Measurements from ENCODE around the gene AQP12B.

AQP12B gene

DNA sequence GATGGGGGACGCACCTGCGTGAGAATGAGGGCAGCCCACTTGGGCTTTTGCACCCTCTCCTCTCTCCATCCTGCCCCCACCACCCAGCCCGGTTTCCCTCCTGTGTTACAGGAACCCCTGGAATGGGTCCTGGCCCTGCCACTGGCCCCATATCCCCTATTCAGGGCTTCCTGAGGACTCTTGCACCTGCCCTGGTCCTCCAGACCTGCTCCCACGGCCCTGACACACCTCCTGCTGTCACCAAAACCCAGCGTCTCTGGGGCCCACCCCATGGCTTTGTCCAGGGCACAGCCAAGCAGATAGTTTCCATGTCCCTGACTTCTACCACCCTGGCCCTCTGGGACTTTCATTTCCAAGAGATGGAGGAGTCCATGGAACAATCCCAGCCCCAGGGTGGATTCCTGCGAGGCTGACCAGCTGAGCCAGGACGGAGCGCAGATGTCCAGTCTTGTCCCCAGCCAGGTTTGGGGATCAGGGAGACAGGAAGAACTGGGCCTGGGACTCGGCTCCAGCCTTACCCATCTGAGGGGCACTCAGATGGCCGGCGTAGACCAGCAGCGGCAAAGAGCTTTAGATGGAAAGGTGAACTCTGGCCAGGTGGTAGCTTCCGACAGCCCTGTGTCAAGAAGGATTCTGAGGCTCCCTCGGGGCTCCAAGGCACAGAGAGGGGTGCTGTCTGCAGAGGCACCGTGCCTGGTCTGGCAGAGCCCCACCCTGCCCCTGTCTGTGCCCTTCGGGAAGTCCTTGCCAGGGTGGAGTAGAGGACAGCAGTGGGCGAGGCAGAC lies 45.4 kb downstream of the AQP12B start:
- CTCF ChIA-PET: no interaction called here
- no peak overlapping the region for H3K4me3 ChIP-seq (ENCODE audit: low read depth, low read length)
- no peak overlapping the region for H3K27ac ChIP-seq (ENCODE audit: extremely low read depth, low read depth, low read length)
- no peaks in the 10 kb centered on the region for H3K9me3 ChIP-seq (ENCODE audit: control insufficient read depth, insufficient read depth, low read depth, low read length)
- POLR2A ChIA-PET: no interaction called here
- H3K4me1 ChIP-seq (ENCODE audit: control insufficient read depth, insufficient read depth, low read length): no peaks in the 10 kb centered on the region
- TF ChIP-seq ZNF324 (tag by site-specific recombination; IDR thresholded peaks at IDR 0.05) (no peak), HOXC10 (CRISPR knock-in tag; IDR thresholded peaks at IDR 0.05) (no peak), ZNF423 (tag by site-specific recombination; IDR thresholded peaks at IDR 0.05) (no peak), EGR2 (tag by site-specific recombination; IDR thresholded peaks at IDR 0.05; ENCODE audit: low read depth) (no peak), ZBTB17 (tag by site-specific recombination; IDR thresholded peaks at IDR 0.05) (no peak), ZNF76 (tag by site-specific recombination; IDR thresholded peaks at IDR 0.05; ENCODE audit: borderline replicate concordance, low read depth) (no peak), ZSCAN30 (tag by site-specific recombination; IDR thresholded peaks at IDR 0.05) (no peak), ZNF138 (tag by site-specific recombination; IDR thresholded peaks at IDR 0.05; ENCODE audit: borderline replicate concordance) (no peak), ZNF354C (tag by site-specific recombination; IDR thresholded peaks at IDR 0.05; ENCODE audit: borderline replicate concordance, low read depth) (no peak), ZBTB8A (tag by site-specific recombination; IDR thresholded peaks at IDR 0.05) (no peak), KLF10 (tag by site-specific recombination; IDR thresholded peaks at IDR 0.05) (no peak), PRDM1 (tag by site-specific recombination; IDR thresholded peaks at IDR 0.05) (no peak)
- TF ChIP-seq, protein P1, sequence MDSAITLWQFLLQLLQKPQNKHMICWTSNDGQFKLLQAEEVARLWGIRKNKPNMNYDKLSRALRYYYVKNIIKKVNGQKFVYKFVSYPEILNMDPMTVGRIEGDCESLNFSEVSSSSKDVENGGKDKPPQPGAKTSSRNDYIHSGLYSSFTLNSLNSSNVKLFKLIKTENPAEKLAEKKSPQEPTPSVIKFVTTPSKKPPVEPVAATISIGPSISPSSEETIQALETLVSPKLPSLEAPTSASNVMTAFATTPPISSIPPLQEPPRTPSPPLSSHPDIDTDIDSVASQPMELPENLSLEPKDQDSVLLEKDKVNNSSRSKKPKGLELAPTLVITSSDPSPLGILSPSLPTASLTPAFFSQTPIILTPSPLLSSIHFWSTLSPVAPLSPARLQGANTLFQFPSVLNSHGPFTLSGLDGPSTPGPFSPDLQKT (IDR thresholded peaks at IDR 0.05; ENCODE audit: borderline replicate concordance, low read depth, low read length): no peak
- TF ChIP-seq, protein P2, sequence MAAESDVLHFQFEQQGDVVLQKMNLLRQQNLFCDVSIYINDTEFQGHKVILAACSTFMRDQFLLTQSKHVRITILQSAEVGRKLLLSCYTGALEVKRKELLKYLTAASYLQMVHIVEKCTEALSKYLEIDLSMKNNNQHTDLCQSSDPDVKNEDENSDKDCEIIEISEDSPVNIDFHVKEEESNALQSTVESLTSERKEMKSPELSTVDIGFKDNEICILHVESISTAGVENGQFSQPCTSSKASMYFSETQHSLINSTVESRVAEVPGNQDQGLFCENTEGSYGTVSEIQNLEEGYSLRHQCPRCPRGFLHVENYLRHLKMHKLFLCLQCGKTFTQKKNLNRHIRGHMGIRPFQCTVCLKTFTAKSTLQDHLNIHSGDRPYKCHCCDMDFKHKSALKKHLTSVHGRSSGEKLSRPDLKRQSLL (tag by site-specific recombination; IDR thresholded peaks at IDR 0.05): no peak
- TF ChIP-seq, protein P3, sequence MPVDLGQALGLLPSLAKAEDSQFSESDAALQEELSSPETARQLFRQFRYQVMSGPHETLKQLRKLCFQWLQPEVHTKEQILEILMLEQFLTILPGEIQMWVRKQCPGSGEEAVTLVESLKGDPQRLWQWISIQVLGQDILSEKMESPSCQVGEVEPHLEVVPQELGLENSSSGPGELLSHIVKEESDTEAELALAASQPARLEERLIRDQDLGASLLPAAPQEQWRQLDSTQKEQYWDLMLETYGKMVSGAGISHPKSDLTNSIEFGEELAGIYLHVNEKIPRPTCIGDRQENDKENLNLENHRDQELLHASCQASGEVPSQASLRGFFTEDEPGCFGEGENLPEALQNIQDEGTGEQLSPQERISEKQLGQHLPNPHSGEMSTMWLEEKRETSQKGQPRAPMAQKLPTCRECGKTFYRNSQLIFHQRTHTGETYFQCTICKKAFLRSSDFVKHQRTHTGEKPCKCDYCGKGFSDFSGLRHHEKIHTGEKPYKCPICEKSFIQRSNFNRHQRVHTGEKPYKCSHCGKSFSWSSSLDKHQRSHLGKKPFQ (tag by site-specific recombination; IDR thresholded peaks at IDR 0.05): no peak
- H3K36me3 ChIP-seq (ENCODE audit: control insufficient read depth in 2 of 2, insufficient read depth in 1 of 2, low read length in 2 of 2): no peaks in the 10 kb centered on the region

DNA sequence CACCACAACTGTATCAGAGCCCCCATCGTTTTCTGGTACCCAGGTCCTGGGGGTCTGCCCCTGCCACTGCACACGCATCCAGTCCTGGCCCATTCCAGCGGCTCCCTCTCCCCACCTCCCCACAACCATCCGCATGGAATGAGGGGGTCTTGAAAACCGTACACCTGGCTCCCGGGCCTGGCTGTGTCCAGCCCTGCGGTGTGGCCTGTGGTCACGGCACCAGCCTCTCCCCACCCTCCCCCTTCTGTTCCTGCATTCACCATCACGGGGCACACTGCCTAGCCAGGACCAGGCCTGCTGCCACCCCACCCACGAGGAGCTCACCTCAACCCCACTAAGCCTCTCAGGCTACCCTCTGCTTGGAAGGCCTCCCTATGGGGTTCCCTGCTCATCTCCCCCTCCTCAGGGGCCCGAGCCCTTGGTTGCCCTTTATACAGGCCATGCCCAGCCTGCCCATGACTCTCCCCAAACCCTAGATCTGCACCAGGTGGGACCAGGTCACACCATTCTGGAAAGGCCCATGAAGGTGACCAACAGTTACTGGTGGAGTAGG lies 46.0 kb downstream of the AQP12B start:
- Histone ChIP-seq H3K36me3 (ENCODE audit: control insufficient read depth in 2 of 2, insufficient read depth in 1 of 2, low read length in 2 of 2) (no peaks in the 10 kb centered on the region), H3K9me3 (ENCODE audit: control insufficient read depth, insufficient read depth, low read depth, low read length) (no peaks in the 10 kb centered on the region), H3K27ac (ENCODE audit: extremely low read depth, low read depth, low read length) (no peak overlapping the region), H3K4me3 (ENCODE audit: low read depth, low read length) (no peak overlapping the region), H3K4me1 (ENCODE audit: control insufficient read depth, insufficient read depth, low read length) (no peaks in the 10 kb centered on the region)
- ChIA-PET POLR2A (no interaction called here), CTCF (no interaction called here)
- TF ChIP-seq ZNF266 (tag by site-specific recombination; IDR thresholded peaks at IDR 0.05; ENCODE audit: low read depth) (no peak), ZSCAN16 (tag by site-specific recombination; IDR thresholded peaks at IDR 0.05) (no peak), ZNF169 (tag by site-specific recombination; IDR thresholded peaks at IDR 0.05) (no peak), ZNF24 (tag by site-specific recombination; IDR thresholded peaks at IDR 0.05) (no peak), ZNF366 (tag by site-specific recombination; conservative IDR thresholded peaks at IDR 0.05) (no peak), TRIM28 (IDR thresholded peaks at IDR 0.05; ENCODE audit: borderline replicate concordance, low read length) (no peak), BCL11A (tag by site-specific recombination; IDR thresholded peaks at IDR 0.05; ENCODE audit: low read depth) (no peak), ZNF10 (tag by site-specific recombination; IDR thresholded peaks at IDR 0.05) (no peak), GLI4 (tag by site-specific recombination; IDR thresholded peaks at IDR 0.05) (no peak), ZBTB8A (tag by site-specific recombination; IDR thresholded peaks at IDR 0.05) (no peak), ZNF174 (tag by site-specific recombination; IDR thresholded peaks at IDR 0.05) (no peak), ZNF501 (tag by site-specific recombination; IDR thresholded peaks at IDR 0.05) (no peak), ZNF544 (tag by site-specific recombination; IDR thresholded peaks at IDR 0.05) (no peak)
- TF ChIP-seq, protein P4, sequence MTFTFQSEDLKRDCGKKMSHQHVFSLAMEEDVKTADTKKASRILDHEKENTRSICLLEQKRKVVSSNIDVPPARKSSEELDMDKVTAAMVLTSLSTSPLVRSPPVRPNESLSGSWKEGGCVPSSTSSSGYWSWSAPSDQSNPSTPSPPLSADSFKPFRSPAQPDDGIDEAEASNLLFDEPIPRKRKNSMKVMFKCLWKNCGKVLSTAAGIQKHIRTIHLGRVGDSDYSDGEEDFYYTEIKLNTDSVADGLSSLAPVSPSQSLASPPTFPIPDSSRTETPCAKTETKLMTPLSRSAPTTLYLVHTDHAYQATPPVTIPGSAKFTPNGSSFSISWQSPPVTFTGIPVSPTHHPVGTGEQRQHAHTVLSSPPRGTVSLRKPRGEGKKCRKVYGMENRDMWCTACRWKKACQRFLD (tag by site-specific recombination; IDR thresholded peaks at IDR 0.05): no peak
- TF ChIP-seq, protein P5, sequence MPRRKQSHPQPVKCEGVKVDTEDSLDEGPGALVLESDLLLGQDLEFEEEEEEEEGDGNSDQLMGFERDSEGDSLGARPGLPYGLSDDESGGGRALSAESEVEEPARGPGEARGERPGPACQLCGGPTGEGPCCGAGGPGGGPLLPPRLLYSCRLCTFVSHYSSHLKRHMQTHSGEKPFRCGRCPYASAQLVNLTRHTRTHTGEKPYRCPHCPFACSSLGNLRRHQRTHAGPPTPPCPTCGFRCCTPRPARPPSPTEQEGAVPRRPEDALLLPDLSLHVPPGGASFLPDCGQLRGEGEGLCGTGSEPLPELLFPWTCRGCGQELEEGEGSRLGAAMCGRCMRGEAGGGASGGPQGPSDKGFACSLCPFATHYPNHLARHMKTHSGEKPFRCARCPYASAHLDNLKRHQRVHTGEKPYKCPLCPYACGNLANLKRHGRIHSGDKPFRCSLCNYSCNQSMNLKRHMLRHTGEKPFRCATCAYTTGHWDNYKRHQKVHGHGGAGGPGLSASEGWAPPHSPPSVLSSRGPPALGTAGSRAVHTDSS (tag by site-specific recombination; IDR thresholded peaks at IDR 0.05): no peak

Measured in HEK293 (cell line).